Breast epithelium (tissue), 4 donors: Measurements from ENCODE around the gene CRY1. TPM values are rescaled to one million over a fixed set of nuclear protein-coding genes. Genes with fewer than 3 reads are reported as not detected.

Experiments
- DNase-seq, 2 donors: peaks; one replicate each; pipeline ENCODE4 v3.0.0-alpha.2; 2019; ENCODE audit warnings: low spot score in 2 of 2
- H3K27ac ChIP-seq, 2 donors: fragments of 200-600 bp; sonication (generic) in 1 of 2; one replicate each; pipeline ENCODE4 v1.5.1; 2016 to 2019; ENCODE audit warnings: mild to moderate bottlenecking in 1 of 2
- H3K27me3 ChIP-seq, 2 donors: fragments of 200-600 bp; sonication (generic) in 1 of 2; one replicate each; pipeline versions ENCODE4 v1.5.1 to v1.6.0; 2017 to 2019; ENCODE audit warnings: control low read depth in 1 of 2, mild to moderate bottlenecking in 1 of 2
- H3K36me3 ChIP-seq: fragments of 200-600 bp; one replicate; pipeline ENCODE4 v1.5.1; 2019
- H3K4me1 ChIP-seq, 2 donors: fragments of 200-600 bp; sonication (generic); one replicate each; pipeline ENCODE4 v1.5.1; 2016 to 2019; ENCODE audit warnings: control low read depth in 1 of 2
- H3K4me3 ChIP-seq, 3 donors: fragments of 200-600 bp; sonication (generic); 1 replicate in 2 of 3; 2 replicates in 1 of 3; pipeline ENCODE4 v1.5.1; 2016 to 2019; ENCODE audit warnings: mild to moderate bottlenecking in 3 of 3, moderate library complexity in 2 of 3
- H3K9me3 ChIP-seq, 2 donors: fragments of 200-600 bp; sonication (generic) in 1 of 2; one replicate each; pipeline ENCODE4 v1.5.1; 2016 to 2019; ENCODE audit warnings: control low read depth in 1 of 2
- POLR2A ChIP-seq: fragments of 450-650 bp; IDR thresholded peaks from one replicate; pipeline ENCODE4 v1.6.1; 2016; ENCODE audit warnings: antibody characterized with exemption, mild to moderate bottlenecking, moderate library complexity
- POLR2AphosphoS5 ChIP-seq, 3 donors: sonication (generic); formaldehyde crosslinking; IDR thresholded peaks; one replicate each; pipeline ENCODE4 v1.6.1; 2017; ENCODE audit warnings: antibody characterized with exemption in 3 of 3
- intact Hi-C: fragments of 100-400 bp; cut with DNase I; formaldehyde crosslinking; loops from one replicate; pipeline ENCODE4 v1.15.1; 2023; ENCODE audit warnings: low total_unique reads
- total RNA-seq, 3 donors: library from RNA; depleted of rRNA; stranded (reverse); fragments of >200 nt; gene quantifications; one replicate each; pipeline ENCODE4 v1.1.0, GENCODE V29; 2016
- TF ChIP-seq, protein P1 (sequence below), 3 donors: fragments of 450-650 bp; IDR thresholded peaks; one replicate each; pipeline ENCODE4 v1.5.1; 2016 to 2017; ENCODE audit warnings: antibody characterized with exemption in 3 of 3, mild to moderate bottlenecking in 3 of 3, moderate library complexity in 3 of 3

CRY1 gene
- total RNA-seq, 3 donors from 2014 or later, result 24.0 to 81.5 (median 47.5) TPM

- no peak for DNase-seq
- TF ChIP-seq, protein P1, sequence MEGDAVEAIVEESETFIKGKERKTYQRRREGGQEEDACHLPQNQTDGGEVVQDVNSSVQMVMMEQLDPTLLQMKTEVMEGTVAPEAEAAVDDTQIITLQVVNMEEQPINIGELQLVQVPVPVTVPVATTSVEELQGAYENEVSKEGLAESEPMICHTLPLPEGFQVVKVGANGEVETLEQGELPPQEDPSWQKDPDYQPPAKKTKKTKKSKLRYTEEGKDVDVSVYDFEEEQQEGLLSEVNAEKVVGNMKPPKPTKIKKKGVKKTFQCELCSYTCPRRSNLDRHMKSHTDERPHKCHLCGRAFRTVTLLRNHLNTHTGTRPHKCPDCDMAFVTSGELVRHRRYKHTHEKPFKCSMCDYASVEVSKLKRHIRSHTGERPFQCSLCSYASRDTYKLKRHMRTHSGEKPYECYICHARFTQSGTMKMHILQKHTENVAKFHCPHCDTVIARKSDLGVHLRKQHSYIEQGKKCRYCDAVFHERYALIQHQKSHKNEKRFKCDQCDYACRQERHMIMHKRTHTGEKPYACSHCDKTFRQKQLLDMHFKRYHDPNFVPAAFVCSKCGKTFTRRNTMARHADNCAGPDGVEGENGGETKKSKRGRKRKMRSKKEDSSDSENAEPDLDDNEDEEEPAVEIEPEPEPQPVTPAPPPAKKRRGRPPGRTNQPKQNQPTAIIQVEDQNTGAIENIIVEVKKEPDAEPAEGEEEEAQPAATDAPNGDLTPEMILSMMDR (IDR thresholded peaks at IDR 0.05), result no peak
- no peak for TF ChIP-seq POLR2A
- no peak for TF ChIP-seq POLR2AphosphoS5 (IDR thresholded peaks at IDR 0.05)
Observed at GRCh38 chr12:106950591-106950990, 142.8 kb downstream of the CRY1 start.

DNA sequence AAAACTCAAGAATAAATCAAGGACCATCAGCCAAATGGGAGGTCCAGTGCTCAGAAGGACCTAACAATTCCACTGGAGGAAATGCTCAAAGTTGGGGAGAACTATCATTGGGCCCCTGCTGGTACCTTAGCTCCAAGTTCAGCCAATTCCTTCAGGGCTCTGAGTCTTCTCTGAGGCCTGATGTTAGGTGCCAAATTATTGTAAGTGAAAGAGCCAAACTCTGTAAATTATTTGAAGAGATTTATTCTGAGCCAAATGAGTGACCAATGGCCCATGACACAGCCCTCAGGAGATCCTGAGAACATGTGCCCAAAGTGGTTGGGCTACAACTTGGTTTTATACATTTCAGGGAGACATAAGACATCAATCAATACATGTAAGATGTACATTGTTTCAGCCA, 145.9 kb downstream of the CRY1 start:
- intact Hi-C loops, result no loop called here
- no peak for TF ChIP-seq POLR2AphosphoS5 (IDR thresholded peaks at IDR 0.05)
- TF ChIP-seq POLR2A, result no peak
- TF ChIP-seq, protein P1 (IDR thresholded peaks at IDR 0.05), result no peak
- Histone ChIP-seq H3K4me1 (no peaks in the 10 kb centered on the region), H3K36me3 (no peaks in the 10 kb centered on the region), H3K4me3 (no peak overlapping the region), H3K27ac (no peak overlapping the region), H3K27me3 (no peaks in the 10 kb centered on the region), H3K9me3 (no peaks in the 10 kb centered on the region)
- no peak for DNase-seq

More at GRCh38 chr12:106950591-106950990, 142.8 kb downstream of the CRY1 start:
- Histone ChIP-seq H3K4me3 (no peak overlapping the region), H3K4me1 (peaks cover 0 to 5% of the 10 kb centered on the region in 2 donors), H3K36me3 (no peaks in the 10 kb centered on the region), H3K9me3 (no peaks in the 10 kb centered on the region), H3K27me3 (no peaks in the 10 kb centered on the region), H3K27ac (no peak overlapping the region)
- intact Hi-C loops, result no loop called here

DNA sequence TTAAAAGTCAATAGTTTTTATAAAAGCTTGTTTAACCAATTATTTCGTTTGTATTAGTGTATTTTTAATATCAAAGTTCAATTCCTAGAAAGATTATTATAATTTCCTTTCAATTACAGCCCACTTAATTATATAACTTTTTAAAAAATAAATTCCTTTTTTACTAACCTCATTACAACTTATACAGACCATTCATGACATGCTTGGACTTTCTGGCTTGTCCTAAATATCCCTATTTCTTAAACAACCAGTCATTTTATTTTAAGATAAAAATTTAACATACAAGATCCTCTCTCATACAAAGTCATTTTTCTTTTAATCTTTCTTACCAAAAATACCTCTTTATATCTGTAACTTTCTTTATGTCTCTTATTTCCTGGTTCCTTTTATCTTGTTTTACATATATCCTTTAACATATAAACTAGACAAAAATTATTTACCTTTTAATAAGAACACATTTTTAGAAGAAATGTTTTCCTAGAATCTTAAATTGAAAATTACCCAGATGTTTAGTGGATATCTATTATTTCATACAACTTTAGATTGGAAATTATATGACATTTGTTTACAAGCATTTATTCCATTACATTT, 148.0 kb downstream of the CRY1 start:
- Histone ChIP-seq H3K4me1 (no peaks in the 10 kb centered on the region), H3K27ac (no peak overlapping the region), H3K27me3 (no peaks in the 10 kb centered on the region), H3K36me3 (no peaks in the 10 kb centered on the region), H3K9me3 (no peaks in the 10 kb centered on the region), H3K4me3 (no peak overlapping the region)
- no peak for DNase-seq
- no peak for TF ChIP-seq POLR2AphosphoS5 (IDR thresholded peaks at IDR 0.05)
- TF ChIP-seq, protein P1 (IDR thresholded peaks at IDR 0.05), result no peak
- no peak for TF ChIP-seq POLR2A
- intact Hi-C loops, result no loop called here

GRCh38 chr12:106942775-106943174, 150.6 kb downstream of the CRY1 start:
- intact Hi-C loops, result no loop called here
- no peak for DNase-seq
- TF ChIP-seq POLR2AphosphoS5 (IDR thresholded peaks at IDR 0.05), result no peak
- TF ChIP-seq, protein P1 (IDR thresholded peaks at IDR 0.05), result no peak
- no peak for TF ChIP-seq POLR2A

GRCh38 chr12:106941481-106942156, 151.7 kb downstream of the CRY1 start:
- H3K4me3 ChIP-seq, result no peak overlapping the region

More at GRCh38 chr12:106942775-106943174, 150.6 kb downstream of the CRY1 start:
- no peaks in the 10 kb centered on the region for H3K9me3 ChIP-seq
- no peaks in the 10 kb centered on the region for H3K4me1 ChIP-seq
- H3K36me3 ChIP-seq, result no peaks in the 10 kb centered on the region
- no peak overlapping the region for H3K27ac ChIP-seq
- no peak overlapping the region for H3K4me3 ChIP-seq
- no peaks in the 10 kb centered on the region for H3K27me3 ChIP-seq

More at GRCh38 chr12:106941481-106942156, 151.7 kb downstream of the CRY1 start:
- Histone ChIP-seq H3K4me1 (no peaks in the 10 kb centered on the region), H3K9me3 (no peaks in the 10 kb centered on the region), H3K27ac (no peak overlapping the region), H3K36me3 (no peaks in the 10 kb centered on the region), H3K27me3 (no peaks in the 10 kb centered on the region)
- TF ChIP-seq, protein P1 (IDR thresholded peaks at IDR 0.05), result no peak
- no peak for TF ChIP-seq POLR2A
- no peak for TF ChIP-seq POLR2AphosphoS5 (IDR thresholded peaks at IDR 0.05)
- no peak for DNase-seq
- intact Hi-C loops, result no loop called here
